GM12891 (cell line): ENCODE measurements around the gene RIPPLY1. TPM values are rescaled to one million over a fixed set of nuclear protein-coding genes. Genes with fewer than 3 reads are reported as not detected.

Experiments used
- DNase-seq: peaks from one replicate; pipeline ENCODE4 v3.0.0; 2011; ENCODE audit warnings: low spot score; ENCODE audit not compliant: insufficient read length
- FAIRE-seq: peaks from 2 replicates; lab custom pipeline; 2011; peaks lifted over from hg19 to GRCh38; lab: Jason Lieb, UNC
- PAX5 ChIP-seq: IDR thresholded peaks from 2 replicates; pipeline ENCODE4 v1.6.1; 2011; ENCODE audit warnings: low read length, moderate library complexity, mild to moderate bottlenecking; ENCODE audit not compliant: insufficient read depth, severe bottlenecking
- POLR2A ChIP-seq: IDR thresholded peaks from 2 replicates; pipeline ENCODE4 v1.6.1; 2011; ENCODE audit warnings: low read depth, low read length, control low read depth
- POLR2AphosphoS5 ChIP-seq: IDR thresholded peaks from 2 replicates; pipeline ENCODE4 v1.6.1; 2011; ENCODE audit warnings: low read depth, low read length, control low read depth
- POU2F2 ChIP-seq: IDR thresholded peaks from 2 replicates; pipeline ENCODE4 v1.6.1; 2011; ENCODE audit warnings: low read depth, mild to moderate bottlenecking, control low read depth, low read length, moderate library complexity
- SPI1 ChIP-seq: IDR thresholded peaks from 2 replicates; pipeline ENCODE4 v1.6.1; 2011; ENCODE audit warnings: low read depth, low read length, control low read depth
- TAF1 ChIP-seq: IDR thresholded peaks from 2 replicates; pipeline ENCODE4 v1.6.1; 2011; ENCODE audit warnings: low read depth, low read length, control low read depth
- polyA plus RNA-seq: library from polyadenylated mRNA; unstranded; fragments of >200 nt; gene quantifications from one replicate; pipeline ENCODE4 v1.2.1, GENCODE V29; 2012; ENCODE audit warnings: low read depth, missing spikeins, inconsistent platforms; ENCODE audit not compliant: missing spikeins

The RIPPLY1 gene, protein sequence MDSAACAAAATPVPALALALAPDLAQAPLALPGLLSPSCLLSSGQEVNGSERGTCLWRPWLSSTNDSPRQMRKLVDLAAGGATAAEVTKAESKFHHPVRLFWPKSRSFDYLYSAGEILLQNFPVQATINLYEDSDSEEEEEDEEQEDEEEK
- polyA plus RNA-seq = not detected

DNA sequence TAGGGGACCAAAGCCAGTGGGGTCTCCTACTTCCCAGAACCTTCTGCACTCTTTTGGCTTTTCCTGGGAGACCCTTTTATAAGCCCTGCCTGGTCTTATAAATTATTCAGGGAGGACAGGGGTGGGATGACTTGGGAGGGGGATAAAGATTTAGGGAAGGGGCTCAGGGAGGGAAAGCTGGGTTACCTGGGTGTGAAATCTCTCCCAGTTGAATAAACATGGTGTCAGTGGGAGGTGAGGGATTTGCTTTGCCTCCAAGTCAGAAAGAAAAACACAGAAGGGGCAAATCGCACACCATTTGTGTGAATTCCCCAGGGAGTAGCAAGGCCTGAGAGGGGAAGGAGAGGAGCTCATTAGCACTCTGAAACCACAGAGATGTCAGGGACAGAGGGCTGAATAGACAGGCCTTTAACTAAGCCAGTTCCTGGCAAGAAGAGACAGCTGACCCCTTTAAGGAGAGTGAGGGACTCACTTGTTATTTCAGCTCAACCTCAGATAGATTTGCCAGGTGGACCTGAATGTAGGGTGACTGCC, at the start of gene RIPPLY1:
TSS of gene RIPPLY1 (minus strand) at position 51 of the 534 bp plus-strand sequence. CDS start 54 bp downstream, outside the sequence.
- DNase-seq (no peak), FAIRE-seq (no peak)
- TF ChIP-seq SPI1 (no peak), PAX5 (no peak)

DNA sequence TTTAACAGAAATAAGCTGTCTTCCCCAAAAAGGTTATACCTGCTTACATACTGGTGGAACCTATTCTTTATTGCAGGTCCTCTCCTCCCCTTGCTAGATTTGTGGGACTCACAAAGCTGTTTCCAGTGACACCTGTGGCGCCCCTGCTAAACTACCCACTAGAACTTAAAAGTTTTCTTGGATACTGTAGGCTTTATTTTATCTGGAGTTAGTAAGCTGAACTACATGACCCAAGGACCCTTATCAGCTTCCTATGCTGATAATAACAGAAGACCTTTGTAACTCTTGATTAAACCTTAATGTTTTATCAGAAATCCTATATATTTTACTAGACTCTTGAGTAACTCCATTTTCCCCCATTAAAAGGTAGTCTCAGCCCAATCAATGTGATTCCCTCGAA, 49.4 kb upstream of the RIPPLY1 start:
- no peak for TF ChIP-seq PAX5
- TF ChIP-seq POLR2AphosphoS5 = no peak
- no peak for TF ChIP-seq SPI1
- no peak for TF ChIP-seq POU2F2
- no peak for TF ChIP-seq TAF1
- FAIRE-seq (no peak), DNase-seq (no peak)

DNA sequence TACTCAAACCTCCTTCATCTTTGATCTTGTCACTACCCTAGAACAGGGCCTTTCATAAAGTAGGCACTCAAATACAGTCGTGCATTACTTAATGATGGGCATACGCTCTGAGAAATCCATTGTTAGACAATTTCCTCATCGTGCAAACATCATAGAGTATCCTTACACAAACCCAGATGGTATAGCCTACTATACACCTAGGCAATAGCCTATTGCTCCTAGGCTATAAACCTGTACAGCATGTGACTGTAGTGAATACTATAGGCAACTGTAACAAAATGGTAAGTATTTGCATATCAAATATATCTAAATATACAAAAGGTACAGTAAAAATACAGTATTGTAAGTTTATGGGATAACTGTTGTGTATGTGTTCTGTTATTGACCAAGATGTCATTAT, 48.9 kb upstream of the RIPPLY1 start:
- DNase-seq = no peak
- no peak for FAIRE-seq
- TF ChIP-seq PAX5 = no peak
- TF ChIP-seq TAF1 = no peak
- no peak for TF ChIP-seq POU2F2
- no peak for TF ChIP-seq POLR2A
- TF ChIP-seq POLR2AphosphoS5 = no peak
- TF ChIP-seq SPI1 = no peak

DNA sequence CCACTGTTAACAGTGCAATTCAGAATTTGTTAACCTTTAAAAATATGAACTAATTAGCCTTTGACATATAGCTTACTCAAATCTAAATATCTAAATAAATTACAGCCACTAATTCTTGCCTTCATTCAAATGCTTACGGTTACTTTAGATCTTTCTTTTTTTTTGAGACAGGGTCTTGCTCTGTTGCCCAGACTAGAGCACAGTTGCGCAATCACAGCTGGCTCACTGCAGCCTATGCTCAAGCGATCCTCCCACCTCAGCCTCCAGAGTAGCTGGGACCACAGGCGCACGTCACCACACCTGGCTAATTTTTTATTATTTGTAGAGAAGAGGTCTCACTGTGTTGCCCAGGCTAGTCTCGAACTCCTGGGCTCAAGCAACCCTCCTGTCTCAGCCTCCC, 48.1 kb upstream of the RIPPLY1 start:
- TF ChIP-seq TAF1 = no peak
- no peak for TF ChIP-seq POLR2A
- no peak for TF ChIP-seq POU2F2
- no peak for TF ChIP-seq POLR2AphosphoS5
- TF ChIP-seq PAX5 = no peak
- no peak for TF ChIP-seq SPI1
- no peak for DNase-seq
- no peak for FAIRE-seq

DNA sequence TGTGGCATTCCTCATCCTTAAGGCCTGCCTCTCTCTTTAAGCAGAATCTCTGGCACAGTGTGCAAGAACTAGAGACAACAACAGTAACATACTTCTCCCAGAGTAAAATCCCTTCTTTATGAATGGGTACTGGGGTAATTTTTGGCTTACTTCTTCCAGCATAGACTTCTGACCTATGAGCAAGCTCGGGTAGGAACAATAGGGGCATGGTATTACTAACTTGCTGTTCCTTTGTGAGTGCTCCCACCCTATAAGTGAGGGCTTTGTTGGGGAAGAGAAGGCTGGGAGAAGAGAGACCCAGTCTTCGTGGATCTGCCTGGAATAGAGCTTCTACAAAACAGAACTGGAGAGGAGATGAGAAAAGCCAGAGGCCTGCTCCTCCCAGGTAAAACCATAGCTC, 47.2 kb upstream of the RIPPLY1 start:
- FAIRE-seq (no peak), DNase-seq (no peak)
- TF ChIP-seq POU2F2 (no peak), POLR2A (no peak), POLR2AphosphoS5 (no peak), SPI1 (no peak), PAX5 (no peak), TAF1 (no peak)

DNA sequence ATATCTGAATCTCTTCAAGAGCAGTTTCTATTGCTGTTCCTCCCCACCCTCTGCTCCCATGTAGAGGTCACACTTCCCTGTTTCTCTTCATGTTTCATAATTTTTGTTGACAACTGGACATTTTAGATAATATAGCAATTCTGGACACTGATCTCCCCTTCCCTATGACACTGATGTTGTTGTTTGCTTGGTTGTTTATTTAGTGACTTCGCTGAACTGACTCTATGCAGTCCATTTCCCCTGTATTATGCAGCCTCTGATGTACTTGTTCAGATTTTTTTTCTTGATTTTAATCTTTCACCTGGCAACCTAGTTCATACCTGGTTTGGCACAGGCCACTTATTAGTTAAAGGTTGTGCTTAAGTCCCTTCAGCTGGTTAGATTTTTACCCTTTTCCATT, 46.2 kb upstream of the RIPPLY1 start:
- DNase-seq = no peak
- no peak for FAIRE-seq
- no peak for TF ChIP-seq POLR2AphosphoS5
- no peak for TF ChIP-seq POLR2A
- TF ChIP-seq SPI1 = no peak
- no peak for TF ChIP-seq POU2F2
- no peak for TF ChIP-seq TAF1
- no peak for TF ChIP-seq PAX5

DNA sequence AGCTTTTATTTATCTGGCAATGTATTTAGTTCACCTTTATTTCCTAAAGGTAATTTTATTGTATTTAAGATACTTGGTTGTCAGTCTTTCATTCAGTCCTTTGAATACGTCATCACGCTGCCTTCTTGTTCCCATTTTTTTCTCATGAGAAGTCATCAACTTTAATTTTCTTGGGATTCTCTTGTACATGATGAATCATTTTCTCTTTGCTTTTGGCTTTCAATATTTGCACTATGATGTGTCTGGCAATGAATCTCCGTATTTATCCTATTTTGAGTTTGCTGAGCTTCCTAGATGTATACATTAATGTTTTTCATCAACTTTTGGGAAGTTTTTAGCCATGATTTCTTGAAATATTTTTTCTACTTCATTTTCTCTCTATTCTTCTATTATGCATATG, 45.5 kb upstream of the RIPPLY1 start:
- no peak for DNase-seq
- TF ChIP-seq POU2F2 (no peak), POLR2A (no peak), POLR2AphosphoS5 (no peak), TAF1 (no peak), PAX5 (no peak), SPI1 (no peak)
- FAIRE-seq = no peak

DNA sequence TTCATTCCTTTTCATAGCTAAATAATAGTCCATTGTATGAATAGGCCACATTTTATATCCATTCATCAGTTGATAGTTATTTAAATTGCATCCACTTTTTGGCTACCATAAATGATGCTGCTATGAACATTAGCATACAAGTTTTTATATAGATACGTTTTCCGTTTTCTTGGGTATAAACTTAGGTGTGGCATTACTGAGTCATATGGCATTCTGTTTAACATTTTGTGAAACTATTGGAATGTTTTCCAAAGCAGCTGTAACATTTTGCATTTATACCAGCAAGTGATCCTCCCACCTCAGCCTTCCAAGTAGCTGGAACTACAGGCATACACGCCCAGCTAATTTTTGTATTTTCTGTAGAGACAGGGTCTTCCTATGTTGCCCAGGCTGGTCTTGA, 43.3 kb upstream of the RIPPLY1 start:
- DNase-seq (no peak), FAIRE-seq (no peak)
- TF ChIP-seq POLR2A (no peak), TAF1 (no peak), POLR2AphosphoS5 (no peak), SPI1 (no peak), PAX5 (no peak), POU2F2 (no peak)

DNA sequence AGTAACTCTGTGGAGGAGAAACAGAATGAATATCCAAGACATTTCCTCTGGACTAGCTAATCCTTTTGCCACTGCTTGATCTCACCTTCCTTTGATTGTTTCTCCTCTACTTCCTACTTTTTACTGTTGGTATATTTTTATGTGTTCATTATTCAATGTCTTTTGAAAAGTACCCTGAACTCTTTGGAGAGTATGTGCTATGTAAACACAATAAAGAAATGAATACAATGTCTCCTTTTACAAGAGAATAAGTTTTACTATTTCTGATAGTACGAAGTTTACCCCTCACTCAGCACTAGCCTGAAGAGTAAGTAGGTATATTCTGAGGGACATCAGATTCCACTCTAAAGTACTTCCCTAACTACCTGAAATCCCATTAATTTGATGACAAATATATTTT, 36.9 kb upstream of the RIPPLY1 start:
- no peak for TF ChIP-seq POLR2A
- TF ChIP-seq PAX5 = no peak
- TF ChIP-seq SPI1 = no peak
- TF ChIP-seq POLR2AphosphoS5 = no peak
- no peak for TF ChIP-seq POU2F2
- TF ChIP-seq TAF1 = no peak
- DNase-seq (no peak), FAIRE-seq (no peak)
